SU-DHL-6 (cell line): ENCODE measurements around the gene ASPDH.

Experiments used
- H2AFZ ChIP-seq: fragments of 200-600 bp; sonication (generic); 2 replicates; pipeline ENCODE4 v1.6.1; 2014; ENCODE audit warnings: low read depth, mild to moderate bottlenecking, moderate library complexity, mixed read lengths, antibody characterized with exemption, low read length; ENCODE audit not compliant: severe bottlenecking
- H3F3A ChIP-seq: fragments of 200-600 bp; shearing (Covaris generic); 2 replicates; pipeline ENCODE4 v1.6.0; 2016; ENCODE audit warnings: antibody characterized with exemption, mild to moderate bottlenecking; ENCODE audit not compliant: insufficient read depth
- H3K27ac ChIP-seq: fragments of 200-600 bp; sonication (generic); 2 replicates; pipeline ENCODE4 v1.5.1; 2016; ENCODE audit warnings: low read depth, mild to moderate bottlenecking, low read length, moderate library complexity, mixed read lengths
- H3K27me3 ChIP-seq: fragments of 200-600 bp; sonication (generic), shearing (Covaris generic); 2 replicates; pipeline ENCODE4 v1.6.0; 2014; ENCODE audit warnings: mild to moderate bottlenecking, low read length
- H3K36me3 ChIP-seq: fragments of 200-600 bp; sonication (generic); 2 replicates; pipeline ENCODE4 v1.6.1; 2014; ENCODE audit warnings: mild to moderate bottlenecking, low read length, mixed read lengths
- H3K4me2 ChIP-seq: fragments of 300-600, 200-600 bp; shearing (Covaris generic), sonication (generic); 2 replicates; pipeline ENCODE4 v1.6.0; 2014; ENCODE audit warnings: low read length, low read depth, mild to moderate bottlenecking; ENCODE audit not compliant: poor library complexity, severe bottlenecking
- H3K4me3 ChIP-seq: fragments of 200-600 bp; sonication (generic); 2 replicates; pipeline ENCODE4 v1.5.1; 2014; ENCODE audit warnings: antibody characterized with exemption, low read length, mild to moderate bottlenecking, mixed read lengths; ENCODE audit not compliant: insufficient read depth, poor library complexity, severe bottlenecking
- H3K79me2 ChIP-seq: fragments of 200-600 bp; sonication (generic); 2 replicates; pipeline ENCODE4 v1.6.1; 2014; ENCODE audit warnings: mild to moderate bottlenecking, low read length, moderate library complexity; ENCODE audit not compliant: insufficient read depth
- H3K9ac ChIP-seq: fragments of 200-600 bp; sonication (generic); 2 replicates; pipeline ENCODE4 v1.7.0; 2014; ENCODE audit warnings: mild to moderate bottlenecking, low read length
- H3K9me2 ChIP-seq: fragments of 200-600 bp; sonication (generic); replicated peaks from 2 replicates; pipeline ENCODE4 v1.6.1; 2014; ENCODE audit warnings: low read length; ENCODE audit not compliant: insufficient read depth
- H3K9me3 ChIP-seq: fragments of 200-600 bp; sonication (generic); 2 replicates; pipeline ENCODE4 v1.6.1; 2014; ENCODE audit warnings: low read length, mixed read lengths; ENCODE audit not compliant: insufficient read depth
- H4K20me1 ChIP-seq: fragments of 200-600 bp; sonication (generic); 2 replicates; pipeline ENCODE4 v1.6.1; 2014; ENCODE audit warnings: low read depth, mild to moderate bottlenecking, antibody characterized with exemption, low read length, moderate library complexity, mixed read lengths
- CTCF ChIP-seq: fragments of 200-600 bp; sonication (generic); IDR thresholded peaks from one replicate; pipeline ENCODE4 v1.5.1; 2017; ENCODE audit warnings: antibody characterized with exemption, mild to moderate bottlenecking, low read length, moderate library complexity; ENCODE audit not compliant: insufficient read depth, poor library complexity, severe bottlenecking
- EZH2phosphoT487 ChIP-seq: fragments of 200-600 bp; sonication (generic), shearing (Covaris generic); conservative IDR thresholded peaks from 2 replicates; pipeline ENCODE4 v1.6.1; 2018; ENCODE audit warnings: mild to moderate bottlenecking, antibody characterized with exemption, low read length, moderate library complexity, mixed read lengths

ASPDH gene

GRCh38 chr19:50522881-50523280 lies 9.2 kb upstream of the ASPDH start:
- Histone ChIP-seq H3K9ac (no peak overlapping the region), H3K27ac (no peak overlapping the region), H3K9me2 (no peaks in the 10 kb centered on the region), H3F3A (no peaks in the 10 kb centered on the region), H3K36me3 (no peaks in the 10 kb centered on the region), H3K27me3 (no peaks in the 10 kb centered on the region), H3K4me3 (no peak overlapping the region), H4K20me1 (no peaks in the 10 kb centered on the region), H3K4me2 (no peak overlapping the region), H2AFZ (no peak overlapping the region), H3K9me3 (no peaks in the 10 kb centered on the region), H3K79me2 (no peaks in the 10 kb centered on the region)
- TF ChIP-seq CTCF: no peak
- no peak for TF ChIP-seq EZH2phosphoT487

- no peak for TF ChIP-seq EZH2phosphoT487
- no peak for TF ChIP-seq CTCF
- no peak overlapping the region for H3K9ac ChIP-seq
- no peaks in the 10 kb centered on the region for H3K9me2 ChIP-seq
- no peaks in the 10 kb centered on the region for H3K36me3 ChIP-seq
- H3F3A ChIP-seq: no peaks in the 10 kb centered on the region
- H3K27ac ChIP-seq: no peak overlapping the region
- H4K20me1 ChIP-seq: no peaks in the 10 kb centered on the region
- H3K79me2 ChIP-seq: no peaks in the 10 kb centered on the region
- no peaks in the 10 kb centered on the region for H3K27me3 ChIP-seq
- H3K9me3 ChIP-seq: no peaks in the 10 kb centered on the region
- no peak overlapping the region for H2AFZ ChIP-seq
- H3K4me3 ChIP-seq: no peak overlapping the region
- no peak overlapping the region for H3K4me2 ChIP-seq
Observed at GRCh38 chr19:50520822-50521465, 7.2 kb upstream of the ASPDH start.

GRCh38 chr19:50519006-50519575 lies 5.4 kb upstream of the ASPDH start:
- no peak overlapping the region for H3K4me3 ChIP-seq
- no peak overlapping the region for H3K4me2 ChIP-seq
- H3K27ac ChIP-seq: no peak overlapping the region
- no peaks in the 10 kb centered on the region for H3K9me3 ChIP-seq
- TF ChIP-seq EZH2phosphoT487: no peak
- no peak overlapping the region for H3K9ac ChIP-seq
- H3K36me3 ChIP-seq: no peaks in the 10 kb centered on the region
- no peaks in the 10 kb centered on the region for H4K20me1 ChIP-seq
- H3K9me2 ChIP-seq: no peaks in the 10 kb centered on the region
- no peaks in the 10 kb centered on the region for H3K27me3 ChIP-seq
- no peaks in the 10 kb centered on the region for H3K79me2 ChIP-seq
- H3F3A ChIP-seq: no peaks in the 10 kb centered on the region
- H2AFZ ChIP-seq: no peak overlapping the region
